ENCODE measurements around the gene HEYL. TPM values are rescaled to one million over a fixed set of nuclear protein-coding genes. Genes with fewer than 3 reads are reported as not detected.

Gene HEYL
- total RNA-seq, 4 donors from 2014 or later = 1.2 to 7.7 (median 4.6) TPM

DNA sequence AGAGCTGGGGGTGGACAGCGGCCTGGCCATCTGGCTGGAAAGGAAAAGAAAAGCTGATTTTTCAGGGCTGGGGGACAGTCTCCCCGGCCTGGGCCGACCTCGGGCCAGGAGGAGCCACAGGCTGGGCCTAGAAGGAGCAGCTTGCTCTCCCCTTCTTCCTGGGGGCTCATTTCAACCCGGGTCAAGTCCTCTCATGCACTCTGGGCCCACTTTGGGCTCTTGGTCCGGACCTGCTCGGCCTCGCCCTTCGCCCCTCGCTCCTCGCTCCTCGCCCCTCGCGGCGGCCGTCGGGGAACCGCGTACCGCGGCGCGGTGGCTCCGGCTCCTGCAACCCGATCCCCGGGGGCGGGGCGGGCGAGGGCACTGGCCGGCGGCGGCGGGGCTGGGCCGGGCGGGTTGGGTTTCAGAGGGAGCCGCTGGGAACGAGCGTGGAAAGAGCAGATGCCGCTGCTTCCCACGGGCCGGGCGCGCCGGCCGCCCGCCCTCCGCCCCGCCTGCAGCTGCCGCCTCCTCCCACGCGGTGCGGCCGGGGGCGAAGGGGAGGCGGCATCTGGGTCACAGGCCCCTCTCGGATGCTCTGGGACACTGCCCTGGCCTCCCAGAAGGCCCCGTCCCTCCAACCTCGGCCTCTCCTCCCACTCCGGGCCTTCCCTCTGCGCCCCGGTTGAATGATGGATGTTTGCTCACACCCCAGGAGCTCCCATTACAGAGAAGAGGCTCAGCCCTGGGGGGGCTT, 6.6 kb downstream of the HEYL start:
- TF ChIP-seq, protein P1, sequence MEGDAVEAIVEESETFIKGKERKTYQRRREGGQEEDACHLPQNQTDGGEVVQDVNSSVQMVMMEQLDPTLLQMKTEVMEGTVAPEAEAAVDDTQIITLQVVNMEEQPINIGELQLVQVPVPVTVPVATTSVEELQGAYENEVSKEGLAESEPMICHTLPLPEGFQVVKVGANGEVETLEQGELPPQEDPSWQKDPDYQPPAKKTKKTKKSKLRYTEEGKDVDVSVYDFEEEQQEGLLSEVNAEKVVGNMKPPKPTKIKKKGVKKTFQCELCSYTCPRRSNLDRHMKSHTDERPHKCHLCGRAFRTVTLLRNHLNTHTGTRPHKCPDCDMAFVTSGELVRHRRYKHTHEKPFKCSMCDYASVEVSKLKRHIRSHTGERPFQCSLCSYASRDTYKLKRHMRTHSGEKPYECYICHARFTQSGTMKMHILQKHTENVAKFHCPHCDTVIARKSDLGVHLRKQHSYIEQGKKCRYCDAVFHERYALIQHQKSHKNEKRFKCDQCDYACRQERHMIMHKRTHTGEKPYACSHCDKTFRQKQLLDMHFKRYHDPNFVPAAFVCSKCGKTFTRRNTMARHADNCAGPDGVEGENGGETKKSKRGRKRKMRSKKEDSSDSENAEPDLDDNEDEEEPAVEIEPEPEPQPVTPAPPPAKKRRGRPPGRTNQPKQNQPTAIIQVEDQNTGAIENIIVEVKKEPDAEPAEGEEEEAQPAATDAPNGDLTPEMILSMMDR (IDR thresholded peaks at IDR 0.05; ENCODE audit: low read depth) = no peak

DNA sequence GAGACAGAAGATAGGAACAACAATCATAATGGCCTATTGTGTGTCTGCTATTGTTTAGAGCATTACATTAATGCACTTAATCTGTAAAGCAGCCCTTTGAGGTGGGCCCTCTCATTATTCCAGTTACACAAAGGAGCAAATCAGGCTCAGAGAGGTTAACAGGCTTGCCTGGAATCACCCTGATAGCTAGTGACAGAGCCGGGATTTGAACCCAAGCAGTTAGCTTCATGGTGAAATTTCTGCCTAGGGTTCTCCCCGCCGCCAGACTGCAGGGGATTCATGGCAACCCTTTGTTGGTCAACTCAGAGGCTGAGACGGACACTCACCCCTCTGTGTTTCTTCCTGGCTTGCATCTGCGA, 7.1 kb downstream of the HEYL start:
- TF ChIP-seq, protein P1 (IDR thresholded peaks at IDR 0.05; ENCODE audit: low read depth) = no peak

DNA sequence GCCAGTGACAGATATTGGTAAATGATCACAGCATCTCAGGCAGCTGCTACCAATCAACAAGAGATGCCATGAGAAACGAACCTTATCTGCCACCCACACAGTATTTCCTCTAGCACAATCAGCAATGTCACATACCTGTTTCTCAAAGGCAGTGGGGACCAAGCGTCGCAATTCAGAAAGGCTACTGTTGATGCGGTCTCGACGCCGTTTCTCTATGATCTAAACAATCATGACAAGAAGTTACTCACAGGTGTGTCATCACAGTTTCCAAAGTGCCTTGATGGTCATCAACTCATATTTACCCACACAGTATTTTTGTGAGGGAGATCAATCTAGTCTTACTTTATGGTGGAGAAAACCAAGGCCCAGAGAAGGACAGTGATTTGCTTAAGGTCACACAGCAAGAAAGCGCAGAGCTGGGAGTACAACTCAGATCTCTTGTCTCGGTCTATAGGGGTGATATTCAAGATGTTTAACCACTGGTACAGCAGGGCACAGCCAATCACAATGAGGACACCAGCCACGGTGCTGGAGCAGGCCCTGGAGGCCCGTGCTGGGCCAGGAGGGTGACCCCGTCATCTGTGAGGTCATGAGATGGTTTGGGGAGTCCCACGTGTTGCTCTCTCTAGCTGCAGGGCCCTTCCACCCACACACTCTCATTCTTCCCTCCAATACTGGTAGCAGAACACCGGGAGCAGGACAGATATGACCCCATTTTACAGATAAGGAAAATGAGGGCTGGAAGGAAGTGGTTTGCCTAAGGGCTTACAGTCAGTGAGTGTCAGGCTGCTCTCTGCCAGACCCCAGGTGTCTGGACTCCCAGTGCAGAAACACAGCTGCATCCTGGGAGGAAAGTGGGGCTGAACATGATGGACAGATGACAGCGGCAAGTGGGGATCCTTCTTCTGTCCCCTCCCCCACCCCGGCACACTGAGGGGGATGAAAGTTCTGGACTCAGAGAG, 7.8 kb downstream of the HEYL start:
- TF ChIP-seq, protein P1 (IDR thresholded peaks at IDR 0.05; ENCODE audit: low read depth) = no peak

DNA sequence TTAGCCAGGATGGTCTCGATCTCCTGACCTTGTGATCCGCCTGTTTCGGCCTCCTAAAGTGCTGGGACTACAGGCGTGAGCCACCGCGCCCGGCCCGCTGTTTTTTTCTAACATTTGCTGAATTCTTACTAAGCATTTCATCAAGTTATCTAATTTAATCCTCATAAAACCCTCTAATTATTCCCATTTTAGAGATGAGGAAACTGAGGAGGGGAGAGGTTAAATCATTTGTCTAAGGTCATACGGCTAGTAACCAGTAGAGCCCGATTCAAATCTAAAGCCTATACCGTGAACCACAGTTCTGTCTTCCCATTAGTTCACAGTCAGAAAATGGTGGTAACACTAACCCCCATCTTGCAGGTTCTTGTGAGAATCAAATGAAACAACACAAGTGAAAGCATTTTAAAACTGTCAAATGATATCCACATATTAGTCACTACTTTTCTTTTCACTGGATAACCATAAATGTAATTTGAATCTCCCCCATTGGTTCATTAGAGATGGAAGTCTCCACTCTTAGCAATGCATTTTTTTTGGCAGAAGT, 10.6 kb downstream of the HEYL start:
- TF ChIP-seq, protein P1 (IDR thresholded peaks at IDR 0.05; ENCODE audit: low read depth) = no peak

DNA sequence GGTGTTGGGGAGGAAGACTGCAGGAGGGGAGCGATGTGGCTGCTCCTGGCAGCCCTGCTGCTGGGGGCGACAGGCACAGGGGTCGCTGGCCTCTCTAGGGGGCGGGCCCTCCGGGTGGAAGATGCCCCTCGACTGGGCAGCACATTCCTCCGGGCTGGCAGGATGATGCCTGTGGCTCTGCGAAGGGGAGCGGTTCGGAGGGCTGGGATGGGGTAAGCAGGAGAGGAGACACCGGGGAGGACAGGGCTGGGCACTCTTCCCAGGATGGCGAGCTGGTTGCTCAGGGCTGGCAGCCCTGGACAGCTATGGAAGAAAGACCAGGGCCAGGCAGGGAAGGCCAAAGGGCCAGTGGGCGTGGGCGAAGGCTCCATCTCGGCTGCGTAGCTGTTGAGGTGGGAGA, 12.8 kb downstream of the HEYL start:
- TF ChIP-seq, protein P1 (IDR thresholded peaks at IDR 0.05; ENCODE audit: low read depth) = no peak

DNA sequence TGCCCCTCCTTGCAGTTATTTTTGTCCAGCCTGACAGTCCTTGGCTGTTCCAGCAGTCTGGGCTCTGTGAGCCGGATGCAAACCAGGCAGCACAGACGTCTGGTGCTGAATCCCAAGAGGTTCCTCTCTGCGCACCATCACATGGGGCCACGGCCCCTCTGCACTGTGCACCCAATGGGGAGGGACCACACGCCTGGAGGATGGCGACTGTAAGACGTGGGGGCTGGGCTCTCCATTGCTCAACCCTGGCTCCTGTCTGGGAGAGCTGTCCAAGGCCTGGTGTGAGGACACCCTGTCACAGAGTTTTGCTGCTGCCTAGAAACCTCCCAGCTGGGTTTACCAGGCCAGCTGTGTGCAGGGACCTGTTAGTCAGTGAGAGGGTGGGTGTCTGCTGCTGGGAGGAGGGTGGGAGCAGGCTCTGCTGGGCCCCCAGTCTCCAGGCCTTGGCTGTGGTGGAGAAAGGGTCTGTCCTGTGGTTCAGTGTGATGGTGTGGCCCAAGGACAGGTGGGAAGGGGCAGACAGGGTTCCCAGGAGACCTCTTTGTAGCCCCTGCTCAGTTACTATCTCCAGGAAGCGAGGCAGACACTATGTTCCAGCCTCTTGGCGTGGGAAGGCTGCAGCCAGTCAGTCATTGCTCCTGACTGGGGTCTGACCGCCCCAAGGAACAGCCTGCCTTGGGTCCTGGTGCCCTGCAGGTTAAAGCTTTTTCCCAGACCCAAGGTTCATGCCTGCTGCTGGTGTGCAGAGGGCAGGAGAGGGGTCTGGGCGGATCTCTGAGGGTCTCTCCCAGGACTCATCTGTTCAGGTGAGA, 13.8 kb downstream of the HEYL start:
- TF ChIP-seq, protein P1 (IDR thresholded peaks at IDR 0.05; ENCODE audit: low read depth) = no peak
